H1 (cell line): ENCODE measurements around the gene SULF2. TPM values are rescaled to one million over a fixed set of nuclear protein-coding genes. Genes with fewer than 3 reads are reported as not detected.

ENCODE experiments used
- CTCF ChIA-PET: fragments of 300-600 bp; sonication (Branson Sonifier 250); formaldehyde crosslinking; loops from one replicate; lab custom pipeline; 2021; ENCODE audit not compliant: partially characterized antibody; lab: Charles Lee
- POLR2A ChIA-PET: fragments of 300-600 bp; sonication (Branson Sonifier 250); formaldehyde crosslinking; loops from one replicate; lab custom pipeline; 2021; ENCODE audit warnings: inconsistent platforms; ENCODE audit not compliant: partially characterized antibody; lab: Charles Lee
- DNase-seq, 2 experiments: peaks; one replicate each; pipeline versions ENCODE4 v3.0.0 to v3.0.0-alpha.2; 2010 to 2022; ENCODE audit warnings: low spot score in 2 of 2, low read depth in 1 of 2, mixed read lengths in 1 of 2
- FAIRE-seq: peaks from 2 replicates; lab custom pipeline; 2011; peaks lifted over from hg19 to GRCh38; lab: Jason Lieb, UNC
- H2AFZ ChIP-seq: 2 replicates; pipeline ENCODE4 v1.8.1; 2012; ENCODE audit warnings: low read length, inconsistent platforms
- H2AK5ac ChIP-seq: 2 replicates; pipeline ENCODE4 v1.6.1; 2013; ENCODE audit warnings: low read depth, low read length
- H2BK120ac ChIP-seq: replicated peaks from 2 replicates; pipeline ENCODE3; 2013; ENCODE audit warnings: low read depth, low read length, inconsistent platforms
- H2BK12ac ChIP-seq: 2 replicates; pipeline ENCODE4 v1.6.1; 2013; ENCODE audit warnings: low read depth, low read length
- H2BK15ac ChIP-seq: 2 replicates; pipeline ENCODE4 v1.6.1; 2013; ENCODE audit warnings: low read length
- H2BK20ac ChIP-seq: 2 replicates; pipeline ENCODE4 v1.6.1; 2013; ENCODE audit warnings: low read length
- H2BK5ac ChIP-seq: 2 replicates; pipeline ENCODE4 v1.6.1; 2013; ENCODE audit warnings: low read depth, low read length
- H3K14ac ChIP-seq: 2 replicates; pipeline ENCODE4 v1.6.1; 2013; ENCODE audit warnings: inconsistent platforms; ENCODE audit not compliant: insufficient read length
- H3K18ac ChIP-seq: 2 replicates; pipeline ENCODE4 v1.6.1; 2013; ENCODE audit warnings: low read length; ENCODE audit errors: extremely low read depth
- H3K23ac ChIP-seq: 2 replicates; pipeline ENCODE4 v1.6.1; 2013; ENCODE audit warnings: inconsistent platforms; ENCODE audit not compliant: insufficient read length
- H3K23me2 ChIP-seq: 2 replicates; pipeline ENCODE4 v1.6.1; 2013; ENCODE audit warnings: low read depth, low read length
- H3K27ac ChIP-seq: 2 replicates; pipeline ENCODE4 v1.6.1; 2011; ENCODE audit warnings: low read depth, low read length, inconsistent platforms
- H3K27me3 ChIP-seq, 4 experiments: replicated peaks in 1 of 4; 1 replicate in 1 of 4; 2 replicates in 3 of 4; pipeline versions ENCODE4 v1.6.1 to v1.8.1; 2011 to 2013; ENCODE audit warnings: low read length in 3 of 4, mild to moderate bottlenecking in 3 of 4, inconsistent platforms in 2 of 4, mixed read lengths in 2 of 4, moderate library complexity in 1 of 4; ENCODE audit not compliant: control insufficient read depth in 3 of 4, insufficient read depth in 3 of 4; ENCODE audit errors: extremely low read depth in 1 of 4
- H3K36me3 ChIP-seq, 4 experiments: 2 replicates each; pipeline versions ENCODE4 v1.6.1 to v1.8.1; 2011 to 2013; ENCODE audit warnings: mild to moderate bottlenecking in 4 of 4, low read length in 3 of 4, moderate library complexity in 2 of 4, control low read depth in 1 of 4, inconsistent platforms in 1 of 4; ENCODE audit not compliant: insufficient read depth in 4 of 4, control insufficient read depth in 2 of 4
- H3K4ac ChIP-seq: replicated peaks from 2 replicates; pipeline ENCODE3; 2013; ENCODE audit warnings: low read length, low read depth, mixed read lengths, inconsistent platforms; ENCODE audit not compliant: insufficient read length
- H3K4me1 ChIP-seq, 4 experiments: replicated peaks in 1 of 4; 1 replicate in 1 of 4; 2 replicates in 3 of 4; pipeline versions ENCODE4 v1.6.1 to v1.8.1; 2011 to 2013; ENCODE audit warnings: low read length in 3 of 4, inconsistent platforms in 2 of 4, mixed read lengths in 1 of 4; ENCODE audit not compliant: insufficient read depth in 4 of 4, control insufficient read depth in 3 of 4
- H3K4me2 ChIP-seq, 2 experiments: 2 replicates each; pipeline versions ENCODE4 v1.6.1 to v1.8.1; 2011 to 2013; ENCODE audit warnings: low read depth in 2 of 2, low read length in 2 of 2, control low read depth in 1 of 2, inconsistent platforms in 1 of 2, mild to moderate bottlenecking in 1 of 2; ENCODE audit not compliant: insufficient read depth in 1 of 2
- H3K4me3 ChIP-seq, 4 experiments: fragments of 200-600, 300-600 bp in 1 of 4; sonication (generic), shearing (Covaris generic), sonication (Bioruptor Twin) in 1 of 4; 2 replicates each; pipeline versions ENCODE4 v1.5.1 to v1.8.1; 2011 to 2016; ENCODE audit warnings: low read length in 4 of 4, low read depth in 3 of 4, control low read depth in 2 of 4, inconsistent platforms in 2 of 4, mild to moderate bottlenecking in 2 of 4, mixed read lengths in 1 of 4, moderate library complexity in 1 of 4; ENCODE audit not compliant: insufficient read depth in 2 of 4; ENCODE audit errors: extremely low read depth in 1 of 4
- H3K56ac ChIP-seq: replicated peaks from 2 replicates; pipeline ENCODE3; 2013; ENCODE audit warnings: low read depth, mild to moderate bottlenecking, mixed read lengths, low read length, inconsistent platforms; ENCODE audit not compliant: insufficient read length
- H3K79me1 ChIP-seq: 2 replicates; pipeline ENCODE4 v1.6.1; 2013; ENCODE audit warnings: low read depth, low read length, control low read depth
- H3K79me2 ChIP-seq, 2 experiments: 2 replicates each; pipeline versions ENCODE4 v1.6.1 to v1.8.1; 2012 to 2013; ENCODE audit warnings: low read length in 2 of 2, mild to moderate bottlenecking in 2 of 2, inconsistent platforms in 1 of 2; ENCODE audit not compliant: insufficient read depth in 2 of 2, control insufficient read depth in 1 of 2
- H3K9ac ChIP-seq, 4 experiments: replicated peaks in 1 of 4; 1 replicate in 1 of 4; 2 replicates in 3 of 4; pipeline versions ENCODE4 v1.6.1 to v1.8.1; 2011 to 2013; ENCODE audit warnings: low read depth in 3 of 4, low read length in 3 of 4, control low read depth in 2 of 4, mild to moderate bottlenecking in 2 of 4, moderate library complexity in 2 of 4, inconsistent platforms in 1 of 4; ENCODE audit errors: extremely low read depth in 1 of 4
- H3K9me3 ChIP-seq, 2 experiments: 2 replicates each; pipeline versions ENCODE4 v1.6.1 to v1.8.1; 2012 to 2013; ENCODE audit warnings: mild to moderate bottlenecking in 2 of 2, moderate library complexity in 2 of 2, control low read depth in 1 of 2, inconsistent platforms in 1 of 2, low read depth in 1 of 2, low read length in 1 of 2, mixed read lengths in 1 of 2; ENCODE audit not compliant: insufficient read depth in 2 of 2
- H4K20me1 ChIP-seq, 2 experiments: replicated peaks in 1 of 2; 2 replicates each; pipeline versions ENCODE3 to v1.8.1; 2011 to 2013; ENCODE audit warnings: inconsistent platforms in 2 of 2, low read length in 2 of 2, mild to moderate bottlenecking in 1 of 2; ENCODE audit not compliant: insufficient read depth in 2 of 2, control insufficient read depth in 1 of 2
- H4K5ac ChIP-seq: 2 replicates; pipeline ENCODE4 v1.6.1; 2013; ENCODE audit warnings: low read length, low read depth, mixed read lengths, inconsistent platforms; ENCODE audit not compliant: insufficient read length
- H4K8ac ChIP-seq: 2 replicates; pipeline ENCODE4 v1.8.0; 2013; ENCODE audit warnings: mild to moderate bottlenecking, moderate library complexity, low read length, inconsistent platforms; ENCODE audit not compliant: insufficient read depth; ENCODE audit errors: extremely low read depth
- H4K91ac ChIP-seq: replicated peaks from 2 replicates; pipeline ENCODE3; 2013; ENCODE audit warnings: low read length, mixed read lengths, inconsistent platforms; ENCODE audit not compliant: insufficient read length
- RNF2 ChIP-seq: fragments of 200-900, 300-1000 bp; sonication (generic); IDR thresholded peaks from 2 replicates; pipeline ENCODE4 v1.7.1; 2016; ENCODE audit warnings: borderline replicate concordance, low read depth, mild to moderate bottlenecking, antibody characterized with exemption, low read length; ENCODE audit not compliant: poor library complexity, severe bottlenecking; ENCODE audit errors: missing control alignments
- SIX5 ChIP-seq: IDR thresholded peaks from 2 replicates; pipeline ENCODE4 v1.6.1; 2011; ENCODE audit warnings: mild to moderate bottlenecking, low read depth, low read length
- SRF ChIP-seq: IDR thresholded peaks from 2 replicates; pipeline ENCODE4 v1.6.1; 2011; ENCODE audit warnings: mild to moderate bottlenecking, low read depth, low read length, moderate library complexity
- WGBS, 2 experiments: shearing (Covaris generic) in 1 of 2; methylation state at CpG; one replicate each; pipeline versions ENCODE4 v1.1.6 to v1.1.7; 2013 to 2015; ENCODE audit warnings: low lambda C conversion rate in 2 of 2, mixed read lengths in 2 of 2, inconsistent platforms in 1 of 2, low coverage in 1 of 2, missing lambda C conversion rate in 1 of 2; ENCODE audit not compliant: insufficient replicate concordance in 2 of 2, insufficient coverage in 1 of 2, insufficient read length in 1 of 2; ENCODE audit errors: extremely low coverage in 1 of 2, missing lambda C conversion rate in 1 of 2; 5-methylcytosine and 5-hydroxymethylcytosine counted together
- polyA plus RNA-seq, 7 experiments: library from polyadenylated mRNA; depleted of rRNA in 3 of 7; stranded (reverse) in 5 of 7; unstranded in 2 of 7; fragments of >200 nt in 5 of 7; fragments of 200-250 nt in 2 of 7; gene quantifications; 1 replicate in 5 of 7; 2 replicates in 1 of 7; 4 replicates in 1 of 7; pipeline versions ENCODE4 v1.2.1 to v1.2.3, GENCODE V29; 2011 to 2013; ENCODE audit warnings: missing spikeins in 2 of 7, mixed read lengths in 2 of 7
- total RNA-seq: library from RNA; stranded (reverse); fragmentation: NEBNext Ultra II Directional; extraction: Animal tissue kit (Norgen Biotek cat#: 25700); gene quantifications from 2 replicates; pipeline ENCODE4 v1.2.1, GENCODE V29; 2021

SULF2 gene
- total and polyA plus RNA-seq, 2 of the 8 experiments (the other 6 are each of a cell fraction or from before 2014, with no cell fraction given), result 15.7 to 28.2 TPM

DNA sequence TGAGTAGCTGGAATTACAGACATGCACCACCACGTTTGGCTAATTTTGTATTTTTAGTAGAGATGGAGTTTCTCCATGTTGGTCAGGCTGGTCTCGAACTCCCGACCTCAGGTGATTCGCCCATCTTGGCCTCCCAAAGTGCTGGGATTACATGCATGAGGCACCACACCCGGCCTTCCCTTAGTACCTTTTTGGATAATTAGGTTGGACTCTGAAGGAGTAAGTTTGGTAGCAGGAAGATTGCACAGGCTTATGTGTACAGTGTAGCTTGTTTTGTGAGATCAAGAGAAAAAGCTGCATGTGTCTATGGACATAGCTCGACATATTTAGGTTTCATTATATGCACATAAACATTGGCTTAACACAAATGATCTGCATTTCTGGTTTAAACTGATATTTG, 166.8 kb downstream of the SULF2 start:
- no peak overlapping the region for H3K18ac ChIP-seq
- no peak overlapping the region for H3K4me3 ChIP-seq
- no peak overlapping the region for H3K4me2 ChIP-seq
- FAIRE-seq (no peak), DNase-seq (no peak)
- 83% methylated on average over 6 of the region's 6 CpGs; no CpG with 5 or more reads in 1 of the 2 experiments for WGBS, 2 experiments
- H4K5ac ChIP-seq, result no peak overlapping the region
- H3K36me3 ChIP-seq, result peaks cover 0 to 6% (median 2%) of the 10 kb centered on the region in 4 experiments; a peak in 3 of 8 replicates
- H3K56ac ChIP-seq, result no peak overlapping the region
- no peak overlapping the region for H2AFZ ChIP-seq
- H2AK5ac ChIP-seq, result no peak overlapping the region
- H2BK12ac ChIP-seq, result no peak overlapping the region
- H3K79me2 ChIP-seq, result peaks cover 0 to 5% of the 10 kb centered on the region in 2 experiments; a peak in 1 of 4 replicates
- no peaks in the 10 kb centered on the region for H3K9me3 ChIP-seq
- H4K20me1 ChIP-seq, result no peaks in the 10 kb centered on the region
- H3K79me1 ChIP-seq, result no peaks in the 10 kb centered on the region; the same call in 1 of the 2 replicates
- no peak overlapping the region for H3K4ac ChIP-seq
- no peak overlapping the region for H2BK5ac ChIP-seq
- H3K14ac ChIP-seq, result no peak overlapping the region
- ChIA-PET CTCF (interaction anchor here (0.6 to 4.1 kb wide), 5 partner anchors 8 to 234 kb away, joined by 3 to 26 read pairs (median 14); no protein-coding TSS in a partner anchor), POLR2A (interaction anchor here (1.6 kb wide), 1 partner anchor 117 kb away, joined by 3 read pairs; the partner anchor contains the start of gene NCOA3)
- no peak overlapping the region for H3K9ac ChIP-seq
- H3K4me1 ChIP-seq, result no peaks in the 10 kb centered on the region
- H2BK15ac ChIP-seq, result no peak overlapping the region
- H3K23ac ChIP-seq, result no peak overlapping the region
- no peak overlapping the region for H3K27ac ChIP-seq
- no peak overlapping the region for H2BK120ac ChIP-seq
- no peak overlapping the region for H4K8ac ChIP-seq
- H3K27me3 ChIP-seq, result no peaks in the 10 kb centered on the region
- no peak overlapping the region for H4K91ac ChIP-seq
- no peak overlapping the region for H2BK20ac ChIP-seq
- no peaks in the 10 kb centered on the region for H3K23me2 ChIP-seq
- TF ChIP-seq RNF2, result no peak
- no peak for TF ChIP-seq SRF
- TF ChIP-seq SIX5, result no peak
